ENCODE data around the gene TAF1B.
"Not testable (repeated sequence)": the region's sequence is repeated elsewhere in the genome, so short reads cannot be mapped to it uniquely, and the experiment has no call there.

TAF1B gene

DNA sequence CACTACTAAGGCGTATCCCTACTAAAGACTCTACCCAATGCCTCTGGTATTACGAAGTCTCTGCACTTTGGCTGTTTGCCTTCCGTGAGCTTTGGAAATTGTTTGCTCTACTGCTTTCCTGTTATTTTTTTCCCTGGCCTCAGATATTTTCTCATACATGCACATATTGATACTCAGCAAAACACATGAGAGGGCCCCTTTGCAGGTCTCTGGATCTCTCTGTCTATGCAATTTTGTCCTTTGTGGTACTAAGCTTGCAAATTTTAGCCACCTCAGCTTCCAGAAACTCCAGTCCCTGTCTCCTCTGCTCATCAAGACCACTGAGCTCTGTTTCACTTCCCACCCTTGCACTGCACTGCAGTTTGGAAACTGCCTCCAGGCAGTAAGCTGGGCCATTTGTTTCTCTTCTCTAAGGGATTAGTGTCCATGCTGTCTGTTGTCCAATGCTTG lies 46.6 kb downstream of the TAF1B start:
- DNase-seq, result no peak

DNA sequence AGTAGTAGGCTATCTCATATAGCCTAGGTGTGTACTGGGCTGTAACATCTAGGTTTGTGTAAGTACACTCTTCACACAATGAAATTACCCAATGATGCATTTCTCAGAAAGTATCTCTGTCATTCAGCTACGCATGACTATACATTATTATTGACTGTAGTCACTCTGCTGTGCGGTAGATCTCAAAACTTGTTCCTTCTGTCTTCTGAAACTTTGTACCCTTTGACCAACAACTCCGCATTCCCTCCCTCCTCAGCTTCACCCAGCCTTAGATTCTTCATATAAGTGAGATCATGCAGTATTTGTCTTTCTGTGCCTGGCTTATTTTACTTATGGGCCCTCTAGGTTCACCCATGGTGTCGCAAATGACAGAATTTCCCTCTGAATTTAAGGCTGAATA lies 49.0 kb downstream of the TAF1B start:
- no peak for DNase-seq

- DNase-seq, result no peak
Measured at GRCh38 chr2:9895669-9896590, 52.7 kb downstream of the TAF1B start.

- no peak for DNase-seq
Measured at GRCh38 chr2:9897331-9897737, 54.1 kb downstream of the TAF1B start.

GRCh38 chr2:9897846-9898245 lies 54.6 kb downstream of the TAF1B start:
- no peak for DNase-seq

GRCh38 chr2:9905413-9905812 lies 62.1 kb downstream of the TAF1B start:
- DNase-seq, result no peak

- no peak for DNase-seq
Measured at GRCh38 chr2:9907402-9907801, 64.1 kb downstream of the TAF1B start.

DNA sequence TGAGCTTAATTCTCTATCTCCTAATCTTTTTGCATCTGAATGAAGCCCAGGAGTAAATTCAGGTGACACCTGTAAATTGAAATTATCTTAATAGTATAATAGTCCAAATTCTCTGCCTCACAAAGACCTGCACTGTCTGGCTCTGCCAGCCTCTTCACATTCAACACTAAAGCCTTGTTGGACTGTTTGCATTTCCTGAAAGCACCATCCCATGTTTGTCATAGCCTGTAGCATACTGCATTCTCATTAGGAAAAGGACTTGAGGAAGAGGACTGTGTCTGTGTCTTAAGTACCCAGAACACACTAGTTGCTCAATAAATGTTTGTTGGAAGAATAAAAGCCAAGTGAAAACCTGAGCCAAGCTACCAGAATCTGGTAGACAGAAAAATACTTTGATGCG lies 65.4 kb downstream of the TAF1B start:
- DNase-seq, result no peak

- no peak for DNase-seq
Measured at GRCh38 chr2:9909106-9909505, 65.8 kb downstream of the TAF1B start.

DNA sequence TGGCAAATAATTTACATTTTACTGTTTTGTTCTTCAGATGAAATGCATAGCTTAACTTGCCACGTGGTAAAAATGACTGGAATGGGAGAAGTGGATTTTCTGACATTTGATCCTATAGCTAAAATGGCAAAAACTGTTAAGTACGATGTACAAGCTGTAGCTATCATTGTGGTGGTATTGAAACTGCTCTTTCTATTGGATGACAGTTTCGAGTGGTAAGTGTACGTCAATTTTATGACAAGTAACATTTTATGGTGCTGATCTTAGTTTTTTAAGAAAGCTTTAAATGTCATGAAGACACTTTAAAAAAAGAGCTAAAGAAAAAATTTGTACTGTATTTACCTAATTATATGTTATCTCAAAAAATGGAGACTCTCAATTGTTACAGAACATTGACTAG lies 67.4 kb downstream of the TAF1B start:
- no peak for DNase-seq

GRCh38 chr2:9912468-9912867 lies 69.2 kb downstream of the TAF1B start:
- no peak for DNase-seq

GRCh38 chr2:9914384-9915065 lies 71.3 kb downstream of the TAF1B start:
- DNase-seq, result no peak

DNA sequence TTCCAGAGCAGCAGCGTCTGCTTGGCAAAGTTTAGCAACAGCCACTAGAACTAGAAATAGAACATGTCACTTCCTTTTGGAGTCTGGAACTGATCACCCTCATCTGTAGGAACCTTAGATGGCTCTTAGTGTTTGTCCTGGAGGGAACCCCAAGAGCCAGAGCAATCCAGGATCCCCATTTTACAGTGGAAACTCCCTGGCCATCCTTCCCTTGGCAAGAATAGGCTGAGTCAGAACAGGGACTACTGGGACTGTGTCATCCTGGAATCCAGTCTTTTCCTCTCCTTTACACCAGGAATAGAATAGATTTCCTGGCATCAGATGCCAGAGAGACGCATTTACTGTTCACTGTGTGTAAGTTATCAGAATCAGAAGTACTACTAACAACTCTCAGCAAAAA lies 75.0 kb downstream of the TAF1B start:
- no peak for DNase-seq

DNA sequence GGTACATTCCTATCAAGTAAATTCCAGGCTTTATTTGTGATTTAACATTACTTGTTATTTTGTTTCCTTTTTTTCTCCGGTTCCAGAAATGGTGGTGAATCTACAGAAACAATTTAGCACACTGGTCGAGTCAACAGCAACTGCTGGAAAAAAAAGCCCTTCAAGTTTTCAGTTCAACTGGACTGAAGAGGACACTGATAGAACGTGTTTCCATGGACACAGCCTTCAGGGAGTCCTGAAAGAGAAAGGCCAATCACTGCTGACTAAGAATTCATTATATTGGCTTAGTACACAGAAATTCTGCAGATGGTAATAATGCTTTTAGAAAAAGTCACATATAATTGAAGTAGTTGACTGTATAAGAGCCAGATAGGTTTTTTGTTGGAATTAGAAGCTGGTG lies 76.2 kb downstream of the TAF1B start:
- no peak for DNase-seq

DNA sequence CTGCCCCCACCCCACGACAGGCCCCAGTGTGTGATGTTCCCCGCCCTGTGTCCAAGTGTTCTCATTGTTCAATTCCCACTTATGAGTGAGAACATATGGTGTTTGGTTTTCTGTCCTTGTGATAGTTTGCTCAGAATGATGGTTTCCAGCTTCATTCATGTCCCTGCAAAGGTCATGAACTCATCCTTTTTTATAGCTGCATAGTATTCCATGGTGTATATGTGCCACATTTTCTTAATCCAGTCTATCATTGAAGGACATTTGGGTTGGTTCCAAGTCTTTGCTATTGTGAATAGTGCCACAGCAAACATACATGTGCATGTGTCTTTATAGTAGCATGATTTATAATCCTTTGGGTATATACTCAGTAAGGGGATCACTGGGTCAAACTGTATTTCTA lies 83.7 kb downstream of the TAF1B start:
- not testable (repeated sequence) for DNase-seq

DNA sequence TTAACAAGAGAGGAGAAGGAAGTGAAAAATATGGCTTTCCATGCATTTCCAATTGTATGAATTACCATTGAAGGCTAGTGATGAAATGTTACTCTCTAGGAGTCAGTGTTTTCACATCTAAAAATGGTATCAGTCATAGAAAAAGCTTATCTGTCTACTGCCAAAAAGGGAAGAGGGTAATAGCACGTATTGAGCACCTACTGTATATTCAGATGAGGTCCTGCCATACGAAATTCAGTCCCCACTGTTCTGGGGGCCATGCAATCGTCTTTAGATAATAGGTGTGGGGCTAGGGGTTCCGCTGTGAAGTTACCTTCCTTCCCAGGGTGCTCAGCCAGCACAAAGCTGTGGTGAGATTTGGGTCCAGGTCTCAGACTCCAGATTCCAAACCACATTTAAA lies 94.0 kb downstream of the TAF1B start:
- no peak for DNase-seq

DNA sequence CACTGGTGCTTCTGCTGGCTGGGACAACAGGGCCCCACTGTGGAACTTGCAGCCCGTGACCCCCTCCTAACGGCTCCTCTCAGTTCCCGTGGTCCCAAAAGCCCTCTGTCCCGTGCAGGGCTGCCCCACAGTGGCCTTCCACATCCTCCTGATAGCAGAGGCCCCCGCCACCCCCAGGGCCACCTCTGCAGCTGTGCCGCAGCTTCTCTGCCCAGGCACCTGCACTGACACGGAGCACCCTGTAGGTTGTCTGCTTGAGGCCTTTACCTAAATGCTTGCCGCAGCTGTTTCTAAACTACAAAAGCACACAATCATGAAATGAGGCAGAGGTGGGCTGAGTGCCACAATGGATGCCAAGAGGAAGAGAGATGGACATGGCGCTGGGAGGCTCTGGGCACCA lies 94.7 kb downstream of the TAF1B start:
- no peak for DNase-seq

DNA sequence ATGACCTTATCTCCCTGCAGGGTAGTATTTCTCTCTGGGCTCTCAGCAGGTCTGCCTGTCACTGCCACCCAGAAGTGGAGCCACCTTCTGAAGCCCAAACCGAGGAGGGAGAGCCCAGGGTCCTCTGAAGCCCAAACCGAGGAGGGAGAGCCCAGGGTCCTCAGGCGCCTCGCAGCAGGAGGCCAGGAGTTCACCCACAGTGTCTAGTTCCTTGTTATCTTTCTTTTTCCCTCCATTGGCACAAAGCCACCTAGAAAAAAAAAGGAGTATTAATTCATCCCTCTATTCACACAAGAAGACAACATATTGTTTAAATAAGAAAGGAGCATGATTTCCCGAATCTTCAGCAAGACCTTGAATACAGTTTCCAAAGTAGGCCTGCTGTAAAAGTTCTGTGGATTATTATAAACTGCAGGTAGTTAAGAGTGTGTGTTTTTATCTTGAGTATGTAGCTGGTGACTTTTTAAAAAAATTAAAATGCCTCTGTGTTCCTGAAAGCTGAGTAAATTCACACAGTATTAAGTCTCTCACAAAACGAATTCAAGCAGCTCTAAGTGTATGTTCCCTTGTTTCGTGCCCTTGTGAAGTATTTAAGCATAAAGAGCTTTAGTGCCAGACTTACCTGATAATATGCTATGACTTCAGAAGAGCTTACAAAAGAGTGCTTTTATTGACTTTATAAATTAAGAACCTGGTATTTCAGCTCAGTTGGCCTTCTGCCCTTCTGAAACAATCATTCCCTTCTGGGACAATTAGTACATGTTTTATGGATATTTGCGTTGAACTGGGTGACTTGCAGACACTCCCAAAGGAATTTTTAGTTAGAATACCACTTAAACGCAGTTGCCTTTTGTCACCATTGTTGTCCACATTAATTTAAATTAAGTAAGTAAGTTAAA lies 96.6 kb downstream of the TAF1B start:
- no peak for DNase-seq

DNA sequence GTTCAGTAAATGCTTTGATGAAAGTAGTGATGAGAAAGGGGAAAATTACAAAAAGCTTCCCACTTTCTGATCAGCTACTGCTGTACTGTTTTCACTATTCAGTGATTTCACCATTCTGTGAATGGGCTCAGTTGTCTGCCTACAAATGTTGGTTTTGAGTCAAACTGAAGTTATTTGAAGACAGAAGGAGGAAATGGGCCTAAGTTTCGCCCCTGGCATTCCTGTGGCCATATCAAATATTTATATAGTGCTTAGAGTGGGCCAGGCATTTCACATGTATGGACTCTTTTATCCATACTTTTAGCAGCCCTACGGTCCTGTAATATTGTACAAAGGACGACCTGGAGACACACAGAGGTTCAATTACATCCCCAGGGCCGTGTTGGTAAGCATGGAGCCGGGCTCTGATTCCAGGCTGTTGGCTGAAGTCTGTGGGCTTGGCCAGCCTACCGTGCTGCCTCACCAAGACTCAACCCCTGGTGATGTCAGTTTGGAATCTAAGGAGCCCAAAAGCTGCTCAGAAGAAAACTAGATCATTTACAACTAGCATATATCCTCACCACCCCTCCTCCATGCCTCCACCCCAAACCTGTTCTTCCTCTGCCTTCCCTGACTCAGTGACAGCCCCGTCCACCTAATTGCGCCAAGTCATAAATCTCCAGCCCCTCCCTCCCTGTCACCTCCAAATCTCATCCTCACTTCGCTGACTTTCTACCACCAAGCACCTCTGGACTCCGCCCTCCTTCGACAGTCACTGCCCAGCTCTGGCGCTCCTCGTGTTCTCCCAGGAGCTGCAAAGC lies 98.1 kb downstream of the TAF1B start:
- no peak for DNase-seq

- no peak for DNase-seq
Measured at GRCh38 chr2:9941996-9942390, 98.7 kb downstream of the TAF1B start.

- DNase-seq, result no peak
Measured at GRCh38 chr2:9944330-9944758, 101.1 kb downstream of the TAF1B start.

GRCh38 chr2:9945596-9945995 lies 102.3 kb downstream of the TAF1B start:
- DNase-seq, result no peak
